Right lobe of liver (tissue), 6 donors: ENCODE measurements around the gene NUAK1. TPM values are rescaled to one million over a fixed set of nuclear protein-coding genes. Genes with fewer than 3 reads are reported as not detected.

Experiments used
- ATAC-seq, 4 donors: fragments of 200-7000 bp; cut with Tn5 transposase; one replicate each; pipeline ENCODE4 v1.9.1; 2020; ENCODE audit warnings: mild to moderate bottlenecking in 4 of 4, moderate library complexity in 4 of 4
- DNase-seq, 3 donors: peaks; one replicate each; pipeline ENCODE4 v3.0.0-alpha.2; 2020
- H3K27ac ChIP-seq, 3 donors: fragments of 200-600 bp; one replicate each; pipeline ENCODE4 v1.8.0; 2022
- H3K27me3 ChIP-seq, 2 donors: fragments of 200-600 bp; one replicate each; pipeline ENCODE4 v1.8.0; 2022
- H3K36me3 ChIP-seq, 4 donors: fragments of 200-600 bp; sonication (generic) in 1 of 4; one replicate each; pipeline versions ENCODE4 v1.5.1 to v1.8.0; 2017 to 2022; ENCODE audit warnings: control low read depth in 1 of 4
- H3K4me1 ChIP-seq, 4 donors: fragments of 200-600 bp; sonication (generic) in 1 of 4; one replicate each; pipeline versions ENCODE4 v1.5.1 to v1.8.0; 2017 to 2022; ENCODE audit warnings: control low read depth in 1 of 4
- H3K4me3 ChIP-seq, 3 donors: fragments of 200-600 bp; one replicate each; pipeline ENCODE4 v1.8.0; 2022
- H3K9me3 ChIP-seq, 4 donors: fragments of 200-600 bp; sonication (generic) in 1 of 4; one replicate each; pipeline versions ENCODE4 v1.5.1 to v1.8.0; 2017 to 2022; ENCODE audit warnings: control low read depth in 1 of 4
- POLR2A ChIP-seq: fragments of 450-650 bp; IDR thresholded peaks from one replicate; pipeline ENCODE4 v1.6.1; 2017; ENCODE audit warnings: antibody characterized with exemption, mild to moderate bottlenecking
- WGBS: methylation state at CpG from one replicate; pipeline ENCODE4 v1.1.6; 2018; ENCODE audit warnings: low coverage, low lambda C conversion rate; ENCODE audit not compliant: insufficient coverage; ENCODE audit errors: missing lambda C conversion rate; 5-methylcytosine and 5-hydroxymethylcytosine counted together
- intact Hi-C, 2 donors: fragments of 100-400 bp; cut with DNase I; formaldehyde crosslinking; loops; one replicate each; pipeline versions ENCODE4 v1.11.2 to v1.14.1; 2022
- total RNA-seq, 6 experiments: library from RNA; depleted of rRNA in 2 of 6; stranded (reverse); fragments of >200 nt in 2 of 6; fragmentation: NEBNext Ultra II Directional in 3 of 6; extraction: Animal tissue kit (Norgen Biotek cat#: 25700) in 3 of 6; gene quantifications; one replicate each; pipeline versions ENCODE4 v1.1.0 to v1.2.4, GENCODE V29; 2016 to 2023
- TF ChIP-seq, protein P1 (sequence below), 4 donors: fragments of 200-600 bp in 3 of 4; fragments of 450-650 bp in 1 of 4; IDR thresholded peaks; one replicate each; pipeline versions ENCODE4 v1.5.1 to v1.8.0; 2016 to 2022; ENCODE audit warnings: antibody characterized with exemption in 4 of 4, mild to moderate bottlenecking in 2 of 4
- donor health status: DM: no; HTN: yes; CAD: no.
- donor health status: DM: no; HTN: no; CAD: no.
- donor health status: DM: no; HTN: no; CAD: no.
- donor health status: DM: no; HTN: yes; CAD: no.
- donor health status: DM: no; HTN: yes; CAD: no.

Gene NUAK1
- total RNA-seq, 6 experiments from 2014 or later = 2.0 to 11.0 (median 3.5) TPM

DNA sequence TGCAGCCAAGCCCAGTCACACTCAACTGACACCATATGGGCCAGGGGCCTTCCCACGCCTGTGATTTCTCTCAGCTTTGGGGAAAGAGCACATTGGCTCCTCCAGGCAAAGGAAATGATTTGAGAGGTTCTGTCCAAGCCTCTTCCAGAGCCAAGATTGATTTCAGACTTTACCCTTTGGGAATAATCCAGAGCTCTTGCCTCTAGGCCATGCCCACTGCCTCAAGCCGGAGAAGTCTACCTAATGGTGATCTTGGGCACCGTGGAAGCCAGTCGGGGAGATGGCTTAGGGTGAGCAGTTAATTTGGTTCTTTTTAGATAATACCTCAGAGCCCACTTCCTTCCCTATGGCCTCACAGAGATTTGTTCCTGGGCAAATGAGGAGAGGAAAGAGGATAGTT is 45.0 kb upstream of the NUAK1 start:
- Histone ChIP-seq H3K4me1 (no peaks in the 10 kb centered on the region), H3K36me3 (no peaks in the 10 kb centered on the region), H3K9me3 (no peaks in the 10 kb centered on the region), H3K27ac (no peak overlapping the region), H3K4me3 (no peak overlapping the region), H3K27me3 (no peaks in the 10 kb centered on the region)
- intact Hi-C loops = no loop called here
- 70% methylated on average over 4 of the region's 4 CpGs for WGBS
- ATAC-seq (peak in 3 of 4 donors; percentile 21 to 82 (median 68)), DNase-seq (no peak)
- TF ChIP-seq, protein P1, sequence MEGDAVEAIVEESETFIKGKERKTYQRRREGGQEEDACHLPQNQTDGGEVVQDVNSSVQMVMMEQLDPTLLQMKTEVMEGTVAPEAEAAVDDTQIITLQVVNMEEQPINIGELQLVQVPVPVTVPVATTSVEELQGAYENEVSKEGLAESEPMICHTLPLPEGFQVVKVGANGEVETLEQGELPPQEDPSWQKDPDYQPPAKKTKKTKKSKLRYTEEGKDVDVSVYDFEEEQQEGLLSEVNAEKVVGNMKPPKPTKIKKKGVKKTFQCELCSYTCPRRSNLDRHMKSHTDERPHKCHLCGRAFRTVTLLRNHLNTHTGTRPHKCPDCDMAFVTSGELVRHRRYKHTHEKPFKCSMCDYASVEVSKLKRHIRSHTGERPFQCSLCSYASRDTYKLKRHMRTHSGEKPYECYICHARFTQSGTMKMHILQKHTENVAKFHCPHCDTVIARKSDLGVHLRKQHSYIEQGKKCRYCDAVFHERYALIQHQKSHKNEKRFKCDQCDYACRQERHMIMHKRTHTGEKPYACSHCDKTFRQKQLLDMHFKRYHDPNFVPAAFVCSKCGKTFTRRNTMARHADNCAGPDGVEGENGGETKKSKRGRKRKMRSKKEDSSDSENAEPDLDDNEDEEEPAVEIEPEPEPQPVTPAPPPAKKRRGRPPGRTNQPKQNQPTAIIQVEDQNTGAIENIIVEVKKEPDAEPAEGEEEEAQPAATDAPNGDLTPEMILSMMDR (IDR thresholded peaks at IDR 0.05) = no peak
- TF ChIP-seq POLR2A = no peak

DNA sequence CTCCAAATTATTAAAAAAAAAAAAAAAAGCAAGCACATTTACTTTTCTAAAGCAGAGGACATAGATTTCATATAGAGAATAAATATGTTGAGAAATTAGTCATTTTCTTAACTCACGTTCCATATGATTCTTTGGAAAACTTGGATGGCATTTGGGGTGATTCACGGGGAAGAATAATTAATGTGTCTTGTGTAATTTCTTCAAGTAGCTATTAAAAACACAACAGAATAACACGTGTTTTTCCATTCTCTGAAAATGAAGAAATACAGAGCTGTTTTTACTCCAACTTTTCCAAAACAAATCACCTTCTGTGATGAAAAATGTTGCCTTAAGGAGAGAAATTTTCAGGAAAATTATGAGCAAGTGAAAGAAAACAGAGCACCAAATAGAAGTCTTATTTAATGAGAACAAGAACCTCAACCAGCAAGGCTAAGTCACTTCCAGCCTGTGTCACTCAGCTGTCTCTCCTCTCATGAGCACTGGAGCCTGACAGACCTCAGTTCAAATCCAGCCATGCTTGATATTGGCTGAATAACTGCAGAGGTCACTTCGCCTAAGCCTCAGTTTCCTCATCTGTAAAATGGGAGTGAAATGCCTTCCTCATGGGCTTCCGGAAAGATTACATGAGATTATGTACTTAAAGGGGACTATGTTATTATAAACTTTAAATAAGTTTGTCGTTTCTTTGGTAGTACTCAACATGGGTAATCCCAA is 42.8 kb upstream of the NUAK1 start:
- ATAC-seq (no peak), DNase-seq (no peak)
- 79% methylated on average over 6 of the region's 6 CpGs for WGBS
- Histone ChIP-seq H3K27me3 (no peaks in the 10 kb centered on the region), H3K36me3 (no peaks in the 10 kb centered on the region), H3K4me3 (no peak overlapping the region), H3K9me3 (no peaks in the 10 kb centered on the region), H3K4me1 (no peaks in the 10 kb centered on the region), H3K27ac (no peak overlapping the region)
- TF ChIP-seq, protein P1 (IDR thresholded peaks at IDR 0.05) = no peak
- TF ChIP-seq POLR2A = no peak
- intact Hi-C loops = no loop called here

DNA sequence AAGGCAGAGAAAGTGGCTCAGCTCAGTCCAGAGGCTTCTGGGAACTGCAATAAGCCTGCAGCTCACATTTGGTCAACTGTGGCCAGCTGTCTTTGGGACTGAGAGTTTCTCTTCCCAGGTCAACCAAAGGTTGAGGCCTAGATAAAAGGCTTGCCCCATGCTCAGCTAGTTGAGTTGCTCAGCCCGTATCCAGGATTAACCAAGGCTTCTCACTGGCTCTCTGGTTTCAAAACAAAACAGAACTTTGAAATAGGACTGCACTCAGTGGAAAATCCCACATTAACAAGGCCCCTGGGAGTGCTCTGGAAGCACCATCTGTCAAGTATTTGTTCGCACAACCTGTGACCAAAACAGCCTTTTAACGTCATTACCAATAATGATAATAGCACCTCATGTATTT is 40.3 kb upstream of the NUAK1 start:
- H3K4me1 ChIP-seq = no peaks in the 10 kb centered on the region
- H3K36me3 ChIP-seq = no peaks in the 10 kb centered on the region
- DNase-seq (no peak), ATAC-seq (no peak)
- WGBS = 60% methylated on average over 2 of the region's 3 CpGs
- no peaks in the 10 kb centered on the region for H3K9me3 ChIP-seq
- TF ChIP-seq, protein P1 (IDR thresholded peaks at IDR 0.05) = no peak
- H3K4me3 ChIP-seq = no peak overlapping the region
- intact Hi-C loops = no loop called here
- no peak overlapping the region for H3K27ac ChIP-seq
- H3K27me3 ChIP-seq = no peaks in the 10 kb centered on the region

- Histone ChIP-seq H3K27me3 (no peaks in the 10 kb centered on the region), H3K9me3 (no peaks in the 10 kb centered on the region), H3K36me3 (no peaks in the 10 kb centered on the region), H3K4me3 (no peak overlapping the region), H3K4me1 (no peaks in the 10 kb centered on the region), H3K27ac (no peak overlapping the region)
- TF ChIP-seq, protein P1 (IDR thresholded peaks at IDR 0.05) = no peak
- no peak for TF ChIP-seq POLR2A
- no peak for ATAC-seq
- no peak for DNase-seq
- WGBS = 75% methylated on average over 2 of the region's 6 CpGs
- intact Hi-C loops = no loop called here
These were observed 39.8 kb upstream of the NUAK1 start for GRCh38 chr12:106178562-106178961.
